ENCODE results near the gene ZNF491. TPM values are rescaled to one million over a fixed set of nuclear protein-coding genes. Genes with fewer than 3 reads are reported as not detected.

The ZNF491 gene
- total and polyA plus RNA-seq, 2 of the 4 experiments (the other 2 are of a cell fraction) = 1.5 to 3.6 TPM

DNA sequence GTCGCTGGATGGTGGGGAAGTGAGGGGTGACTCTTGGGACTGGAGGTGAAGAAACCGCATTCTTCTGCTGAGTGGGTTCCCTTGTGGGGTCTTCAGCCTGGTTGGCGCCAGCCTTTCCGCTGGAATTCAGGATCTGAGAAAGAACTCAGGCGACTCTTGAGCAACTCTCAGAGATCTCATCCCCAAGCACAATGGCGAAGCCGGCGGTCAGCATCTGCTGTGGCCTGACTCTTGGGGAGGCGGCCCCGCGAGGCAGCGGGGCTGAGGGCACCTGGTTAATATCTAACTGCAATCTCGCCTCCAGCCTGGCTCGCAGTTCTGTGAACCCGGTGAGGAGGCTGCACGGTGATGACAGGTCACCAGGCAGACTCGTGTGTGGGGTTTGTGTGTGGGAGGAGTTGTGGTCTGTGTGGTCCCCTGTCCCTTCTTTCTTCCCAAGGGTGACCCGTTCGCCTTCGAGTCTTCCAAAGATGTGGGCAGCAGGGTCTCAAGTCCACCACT, 30.6 kb upstream of the ZNF491 start:
- Histone ChIP-seq H3K4me2 (ENCODE audit: low read depth, low read length) (peak overlapping the region; percentile 85), H3K56ac (ENCODE audit: extremely low read depth, insufficient read depth, low read length) (no peak overlapping the region; the same call in 1 of the 2 replicates), H2BK120ac (ENCODE audit: low read depth, low read length) (no peak overlapping the region), H3K4me3 (ENCODE audit: insufficient read depth, low read depth, low read length) (peak overlapping the region; percentile 78), H2BK20ac (ENCODE audit: low read depth, low read length) (no peak overlapping the region; the same call in 1 of the 2 replicates), H3K9me3 (ENCODE audit: control insufficient read depth, insufficient read depth, low read length) (peaks cover 12% of the 10 kb centered on the region), H2BK5ac (ENCODE audit: low read depth, low read length, poor library complexity, severe bottlenecking) (peak overlapping the region; percentile 48), H3K23ac (ENCODE audit: low read depth, low read length) (peak overlapping the region; percentile 60), H4K8ac (ENCODE audit: low read depth in 2 of 2, low read length in 2 of 2) (peak overlapping the region; percentile 57 to 60; a peak in 2 of 4 replicates), H3K27ac (ENCODE audit: insufficient read depth, low read length) (peak overlapping the region; percentile 80), H2AK5ac (ENCODE audit: low read depth, low read length) (peak overlapping the region; percentile 77), H3K4ac (ENCODE audit: low read depth, low read length) (peak overlapping the region; percentile 55), H3K9me1 (ENCODE audit: insufficient read depth, low read length) (no peaks in the 10 kb centered on the region), H3K79me1 (ENCODE audit: low read depth in 1 of 2, low read length in 2 of 2) (peaks cover 18 to 27% of the 10 kb centered on the region in 2 experiments), H3K27me3 (ENCODE audit: control insufficient read depth, insufficient read depth, low read length) (no peaks in the 10 kb centered on the region), H4K91ac (ENCODE audit: insufficient read depth, low read depth, low read length) (no peak overlapping the region), H3K36me3 (ENCODE audit: control insufficient read depth, insufficient read depth, low read length) (no peaks in the 10 kb centered on the region), H3K4me1 (ENCODE audit: control insufficient read depth, insufficient read depth, low read length) (peaks cover 2% of the 10 kb centered on the region; the same call in 1 of the 2 replicates), H2BK15ac (ENCODE audit: low read depth, low read length) (no peak overlapping the region), H2AK9ac (replicated peaks; ENCODE audit: low read depth, low read length, poor library complexity) (peak overlapping the region; percentile 58), H2AFZ (replicated peaks; ENCODE audit: low read length, poor library complexity) (peak overlapping the region; percentile 99), H3K9ac (ENCODE audit: low read depth, low read length) (peak overlapping the region; percentile 52), H3K18ac (ENCODE audit: low read depth, low read length) (no peak overlapping the region), H3K14ac (replicated peaks; ENCODE audit: low read depth, low read length) (peak overlapping the region; percentile 74), H4K20me1 (ENCODE audit: insufficient read depth, low read length) (0 out of 2 replicates have a peak, but pooled peaks cover 3% of the 10 kb centered on the region), H4K5ac (ENCODE audit: low read depth, low read length) (no peak overlapping the region)
- ChIA-PET POLR2A (ENCODE audit: unreplicated experiment) (no interaction called here), CTCF (no interaction called here)
- peak; percentile 67 for TF ChIP-seq CEBPB (IDR thresholded peaks at IDR 0.05; ENCODE audit: low read depth, low read length)
- no peak for TF ChIP-seq MAFK (IDR thresholded peaks at IDR 0.05; ENCODE audit: low read depth, low read length)
- intact Hi-C loops (cut with micrococcal nuclease) (no loop called here), dilution Hi-C loops (cut with HindIII; ENCODE audit: low sequenced_read_pairs, unreplicated experiment) (no loop called here), in situ Hi-C loops (cut with MboI; ENCODE audit: low sequenced_read_pairs) (no loop called here)
- BruUV-seq (replicated peaks) = no TSS peak
- WGBS, 2 experiments (ENCODE audit: extremely low coverage in 2 of 2, insufficient read length in 1 of 2) = no CpG with 5 or more reads among the region's 20 CpGs
- ATAC-seq (ENCODE audit: low read depth) = peak; percentile 19
- DNase-seq = peak; percentile 37

Data from IMR-90 (cell line).